IMR-90 (cell line): ENCODE data around the gene MEN1. TPM values are rescaled to one million over a fixed set of nuclear protein-coding genes. Genes with fewer than 3 reads are reported as not detected.

ENCODE experiments used
- ATAC-seq: fragments of 200-7000 bp; cut with Tn5 transposase; 2 replicates; pipeline ENCODE4 v1.9.1; 2020; ENCODE audit warnings: low read depth, mild to moderate bottlenecking, moderate library complexity
- BruUV-seq: library from RNA; stranded (reverse); fragments of 400-500 nt; replicated peaks from 2 replicates; lab custom pipeline; 2021; lab: Mats Ljungman, UMichigan
- CTCF ChIA-PET: fragments of 300-600 bp; formaldehyde crosslinking; extraction: SDS; loops from one replicate; lab custom pipeline; 2021; ENCODE audit warnings: antibody characterized with exemption; lab: Yijun Ruan, JAX
- POLR2A ChIA-PET: fragments of 300-600 bp; sonication (Branson Sonifier 250); formaldehyde crosslinking; loops from one replicate; lab custom pipeline; 2022; ENCODE audit warnings: antibody characterized with exemption; ENCODE audit not compliant: unreplicated experiment; lab: Charles Lee
- DNase-seq: peaks from one replicate; pipeline ENCODE4 v3.0.0; 2013
- H2AFZ ChIP-seq: replicated peaks from 2 replicates; pipeline ENCODE3; 2013; ENCODE audit warnings: low read length, mild to moderate bottlenecking; ENCODE audit not compliant: poor library complexity
- H2AK5ac ChIP-seq: 2 replicates; pipeline ENCODE4 v1.6.1; 2013; ENCODE audit warnings: low read depth, low read length, inconsistent platforms
- H2AK9ac ChIP-seq: replicated peaks from 2 replicates; pipeline ENCODE3; 2013; ENCODE audit warnings: mild to moderate bottlenecking, low read depth, low read length, moderate library complexity; ENCODE audit not compliant: poor library complexity
- H2BK120ac ChIP-seq: 2 replicates; pipeline ENCODE4 v1.6.1; 2013; ENCODE audit warnings: low read depth, low read length, inconsistent platforms
- H2BK15ac ChIP-seq: 3 replicates; pipeline ENCODE4 v1.6.1; 2013; ENCODE audit warnings: low read depth, low read length, inconsistent platforms
- H2BK20ac ChIP-seq: 2 replicates; pipeline ENCODE4 v1.6.1; 2013; ENCODE audit warnings: low read depth, mild to moderate bottlenecking, inconsistent platforms, low read length, moderate library complexity
- H2BK5ac ChIP-seq: 2 replicates; pipeline ENCODE4 v1.6.1; 2013; ENCODE audit warnings: mild to moderate bottlenecking, low read depth, low read length, inconsistent platforms; ENCODE audit not compliant: poor library complexity, severe bottlenecking
- H3K14ac ChIP-seq: replicated peaks from 2 replicates; pipeline ENCODE4 v1.6.1; 2013; ENCODE audit warnings: low read depth, low read length, inconsistent platforms
- H3K18ac ChIP-seq: 2 replicates; pipeline ENCODE4 v1.6.1; 2013; ENCODE audit warnings: low read depth, low read length, control low read depth
- H3K23ac ChIP-seq: 2 replicates; pipeline ENCODE4 v1.6.1; 2013; ENCODE audit warnings: low read depth, low read length, inconsistent platforms
- H3K27ac ChIP-seq: 2 replicates; pipeline ENCODE4 v1.5.1; 2013; ENCODE audit warnings: mild to moderate bottlenecking, control low read depth, low read length; ENCODE audit not compliant: insufficient read depth
- H3K27me3 ChIP-seq: 2 replicates; pipeline ENCODE4 v1.6.1; 2013; ENCODE audit warnings: low read length; ENCODE audit not compliant: control insufficient read depth, insufficient read depth
- H3K36me3 ChIP-seq: 2 replicates; pipeline ENCODE4 v1.6.1; 2013; ENCODE audit warnings: low read length, mixed read lengths; ENCODE audit not compliant: control insufficient read depth, insufficient read depth
- H3K4ac ChIP-seq: 2 replicates; pipeline ENCODE4 v1.6.1; 2013; ENCODE audit warnings: low read depth, low read length, inconsistent platforms
- H3K4me1 ChIP-seq: 2 replicates; pipeline ENCODE4 v1.6.1; 2013; ENCODE audit warnings: low read length, mixed read lengths; ENCODE audit not compliant: control insufficient read depth, insufficient read depth
- H3K4me2 ChIP-seq: 2 replicates; pipeline ENCODE4 v1.6.1; 2013; ENCODE audit warnings: low read depth, mild to moderate bottlenecking, control low read depth, low read length, moderate library complexity
- H3K4me3 ChIP-seq: 2 replicates; pipeline ENCODE4 v1.5.1; 2013; ENCODE audit warnings: low read depth, mild to moderate bottlenecking, control low read depth, low read length, moderate library complexity; ENCODE audit not compliant: insufficient read depth
- H3K56ac ChIP-seq: 2 replicates; pipeline ENCODE4 v1.6.1; 2013; ENCODE audit warnings: low read length, inconsistent platforms; ENCODE audit not compliant: insufficient read depth; ENCODE audit errors: extremely low read depth
- H3K79me1 ChIP-seq, 2 experiments: 2 replicates each; pipeline ENCODE4 v1.6.1; 2013; ENCODE audit warnings: low read length in 2 of 2, inconsistent platforms in 1 of 2, low read depth in 1 of 2
- H3K9ac ChIP-seq: 2 replicates; pipeline ENCODE4 v1.6.1; 2013; ENCODE audit warnings: low read depth, low read length, control low read depth
- H3K9me1 ChIP-seq: 2 replicates; pipeline ENCODE4 v1.6.1; 2013; ENCODE audit warnings: low read length, inconsistent platforms; ENCODE audit not compliant: insufficient read depth
- H3K9me3 ChIP-seq: 2 replicates; pipeline ENCODE4 v1.6.1; 2013; ENCODE audit warnings: low read length; ENCODE audit not compliant: control insufficient read depth, insufficient read depth
- H4K20me1 ChIP-seq: 2 replicates; pipeline ENCODE4 v1.6.1; 2013; ENCODE audit warnings: low read length, inconsistent platforms; ENCODE audit not compliant: insufficient read depth
- H4K5ac ChIP-seq: 2 replicates; pipeline ENCODE4 v1.6.1; 2013; ENCODE audit warnings: mild to moderate bottlenecking, low read depth, low read length, control low read depth
- H4K8ac ChIP-seq, 2 experiments: 2 replicates each; pipeline ENCODE4 v1.6.1; 2013; ENCODE audit warnings: low read depth in 2 of 2, low read length in 2 of 2, control low read depth in 1 of 2, inconsistent platforms in 1 of 2
- H4K91ac ChIP-seq: 2 replicates; pipeline ENCODE4 v1.6.1; 2013; ENCODE audit warnings: low read depth, low read length, inconsistent platforms; ENCODE audit not compliant: insufficient read depth
- BHLHE40 ChIP-seq: fragments of 150-350 bp; IDR thresholded peaks from 2 replicates; pipeline ENCODE4 v1.6.1; 2016; ENCODE audit warnings: mild to moderate bottlenecking, low read depth, low read length
- CEBPB ChIP-seq: IDR thresholded peaks from 2 replicates; pipeline ENCODE4 v1.6.1; 2012; ENCODE audit warnings: low read depth, low read length, improper control_type of control experiment
- CHD1 ChIP-seq: IDR thresholded peaks from 2 replicates; pipeline ENCODE4 v1.6.1; 2012; ENCODE audit warnings: low read depth, low read length, improper control_type of control experiment
- CTCF ChIP-seq: conservative IDR thresholded peaks from 2 replicates; pipeline ENCODE4 v1.5.1; 2012; ENCODE audit warnings: mild to moderate bottlenecking, low read depth, low read length, improper control_type of control experiment
- ELK1 ChIP-seq: fragments of 150-350 bp; IDR thresholded peaks from 2 replicates; pipeline ENCODE4 v1.6.1; 2016; ENCODE audit warnings: low read depth, mild to moderate bottlenecking, low read length, moderate library complexity, borderline replicate concordance
- FOS ChIP-seq: fragments of 150-350 bp; IDR thresholded peaks from 2 replicates; pipeline ENCODE4 v1.6.1; 2016; ENCODE audit warnings: low read depth, low read length
- MAFK ChIP-seq: IDR thresholded peaks from 2 replicates; pipeline ENCODE4 v1.6.1; 2012; ENCODE audit warnings: low read depth, low read length, improper control_type of control experiment
- MAZ ChIP-seq: IDR thresholded peaks from 2 replicates; pipeline ENCODE4 v1.6.1; 2012; ENCODE audit warnings: low read depth, mild to moderate bottlenecking, low read length, improper control_type of control experiment, moderate library complexity, borderline replicate concordance
- MXI1 ChIP-seq: IDR thresholded peaks from 2 replicates; pipeline ENCODE4 v1.6.1; 2012; ENCODE audit warnings: low read depth, mild to moderate bottlenecking, low read length, moderate library complexity, borderline replicate concordance
- NFE2L2 ChIP-seq: fragments of 150-350 bp; IDR thresholded peaks from 2 replicates; pipeline ENCODE4 v1.6.1; 2016; ENCODE audit warnings: low read depth, mild to moderate bottlenecking, low read length
- POLR2A ChIP-seq: IDR thresholded peaks from 2 replicates; pipeline ENCODE4 v1.6.1; 2012; ENCODE audit warnings: mild to moderate bottlenecking, low read depth, low read length
- RAD21 ChIP-seq: IDR thresholded peaks from 2 replicates; pipeline ENCODE4 v1.6.1; 2012; ENCODE audit warnings: low read length, improper control_type of control experiment
- RFX5 ChIP-seq: IDR thresholded peaks from 2 replicates; pipeline ENCODE4 v1.8.0; 2012; ENCODE audit warnings: low read depth, mild to moderate bottlenecking, low read length, moderate library complexity
- SMC3 ChIP-seq: fragments of 150-350 bp; IDR thresholded peaks from 2 replicates; pipeline ENCODE4 v1.6.1; 2016; ENCODE audit warnings: low read depth, mild to moderate bottlenecking, antibody characterized with exemption, low read length, moderate library complexity
- USF2 ChIP-seq: fragments of 150-350 bp; IDR thresholded peaks from 2 replicates; pipeline ENCODE4 v1.6.1; 2017; ENCODE audit warnings: mild to moderate bottlenecking, antibody characterized with exemption, low read length, low read depth
- WGBS, 2 experiments: methylation state at CpG; one replicate each; pipeline versions ENCODE4 v1.1.5 to v1.1.7; 2013; ENCODE audit warnings: missing lambda C conversion rate in 2 of 2; ENCODE audit not compliant: insufficient read length in 1 of 2; ENCODE audit errors: extremely low coverage in 2 of 2; 5-methylcytosine and 5-hydroxymethylcytosine counted together
- dilution Hi-C: fragments of 300-500 bp; cut with HindIII; formaldehyde crosslinking; loops from one replicate; pipeline ENCODE4 v1.14.3; 2018; ENCODE audit warnings: low sequenced_read_pairs; ENCODE audit not compliant: unreplicated experiment
- in situ Hi-C: fragments of 300-500 bp; cut with MboI; formaldehyde crosslinking; loops from 3 replicates; pipeline ENCODE4 v1.14.3; 2019; ENCODE audit warnings: low sequenced_read_pairs, inconsistent platforms, mixed read lengths
- intact Hi-C: fragments of 100-400 bp; cut with micrococcal nuclease; formaldehyde crosslinking; loops from 2 replicates; pipeline ENCODE4 v1.10.0; 2022
- polyA plus RNA-seq, 3 experiments: library from polyadenylated mRNA; depleted of rRNA; stranded (reverse); fragments of >200 nt; gene quantifications; 2 replicates each; pipeline ENCODE4 v1.2.3, GENCODE V29; 2012; ENCODE audit warnings: low replicate concordance in 1 of 3
- total RNA-seq: library from RNA; depleted of rRNA; stranded (reverse); fragments of >200 nt; gene quantifications from 2 replicates; pipeline ENCODE4 v1.2.3, GENCODE V29; 2012

The MEN1 gene
- total and polyA plus RNA-seq, 2 of the 4 experiments (the other 2 are of a cell fraction) = 8.8 to 35.7 TPM

GRCh38 chr11:64763526-64764039 lies 46.8 kb downstream of the MEN1 start:
- ATAC-seq = peak; percentile 1; the same call in 1 of the 2 replicates
- Histone ChIP-seq H3K4me2 (no peak overlapping the region), H4K5ac (no peak overlapping the region), H2AK9ac (peak overlapping the region; percentile 18), H2AK5ac (peak overlapping the region; percentile 61; the same call in 1 of the 2 replicates), H3K23ac (no peak overlapping the region; the same call in 1 of the 2 replicates), H4K91ac (no peak overlapping the region), H4K20me1 (peaks cover 57% of the 10 kb centered on the region), H2BK5ac (peak overlapping the region; percentile 17), H3K4me1 (peaks cover 18% of the 10 kb centered on the region), H2BK20ac (no peak overlapping the region), H3K14ac (0 out of 2 replicates have a peak overlapping the region, but pooled peaks have one; percentile 40), H3K9me3 (no peaks in the 10 kb centered on the region), H3K27me3 (no peaks in the 10 kb centered on the region), H3K79me1 (peaks cover 21 to 61% of the 10 kb centered on the region in 2 experiments), H3K4ac (0 out of 2 replicates have a peak overlapping the region, but pooled peaks have one; percentile 2), H3K9me1 (peaks cover 18% of the 10 kb centered on the region; the same call in 1 of the 2 replicates), H3K9ac (no peak overlapping the region), H2AFZ (no peak overlapping the region), H3K18ac (no peak overlapping the region), H2BK120ac (no peak overlapping the region), H3K56ac (no peak overlapping the region), H4K8ac (no peak overlapping the region), H3K27ac (peak overlapping the region; percentile 11), H3K4me3 (no peak overlapping the region), H2BK15ac (no peak overlapping the region), H3K36me3 (peaks cover 64% of the 10 kb centered on the region)
- no peak for DNase-seq
- intact Hi-C loops (no loop called here), dilution Hi-C loops (no loop called here), in situ Hi-C loops (no loop called here)
- POLR2A ChIA-PET = no interaction called here
- no peak for TF ChIP-seq MXI1
- no peak for TF ChIP-seq ELK1
- no peak for TF ChIP-seq MAZ
- TF ChIP-seq CHD1 = no peak
- TF ChIP-seq NFE2L2 = no peak
- no peak for TF ChIP-seq RAD21
- no peak for TF ChIP-seq SMC3
- no peak for TF ChIP-seq MAFK
- TF ChIP-seq RFX5 = no peak
- TF ChIP-seq FOS = no peak
- TF ChIP-seq BHLHE40 = no peak
- no peak for TF ChIP-seq CEBPB
- no peak for TF ChIP-seq CTCF
- no peak for TF ChIP-seq POLR2A
- TF ChIP-seq USF2 = no peak
- CTCF ChIA-PET = interaction anchor here (1.0 kb wide), 1 partner anchor 13 kb away, joined by 3 read pairs; no protein-coding TSS in a partner anchor
- WGBS, 2 experiments = 70% methylated on average over 2 of the region's 6 CpGs; no CpG with 5 or more reads in 1 of the 2 experiments
- no TSS peak for BruUV-seq
